T-cell (primary cell): ENCODE measurements around the gene TMEM187. TPM values are rescaled to one million over a fixed set of nuclear protein-coding genes. Genes with fewer than 3 reads are reported as not detected.

Source experiments
- ATAC-seq, 4 experiments: fragments of 200-7000 bp in 3 of 4; fragments of 150-1000 bp in 1 of 4; cut with Tn5 transposase; replicated peaks in 1 of 4; 1 replicate in 3 of 4; 2 replicates in 1 of 4; pipeline ENCODE4 v1.10.0; 2021; ENCODE audit warnings: moderate library complexity in 3 of 4, mild to moderate bottlenecking in 2 of 4, moderate number of reproducible peaks in 1 of 4
- CTCF ChIA-PET, 2 donors: fragments of 300-600 bp; sonication (Branson Sonifier 250); formaldehyde crosslinking; loops; one replicate each; lab custom pipeline; 2022; ENCODE audit warnings: antibody characterized with exemption in 2 of 2; lab: Charles Lee
- POLR2A ChIA-PET, 2 donors: fragments of 300-600 bp; sonication (Branson Sonifier 250); formaldehyde crosslinking; loops; one replicate each; lab custom pipeline; 2022; ENCODE audit warnings: antibody characterized with exemption in 2 of 2; lab: Charles Lee
- DNase-seq, 35 experiments: peaks; one replicate each; pipeline versions ENCODE4 v3.0.0 to v3.0.0-alpha.2; 2013 to 2023
- H3K27ac ChIP-seq: one replicate; pipeline ENCODE4 v1.5.1; 2013; ENCODE audit warnings: low read length
- H3K27me3 ChIP-seq, 2 experiments: replicated peaks in 1 of 2; 1 replicate in 1 of 2; 2 replicates in 1 of 2; pipeline versions ENCODE4 v1.6.1 to v1.7.0; 2013; ENCODE audit warnings: low read length in 1 of 2, mixed read lengths in 1 of 2; ENCODE audit not compliant: control insufficient read depth in 2 of 2, insufficient read depth in 2 of 2; ENCODE audit errors: extremely low read depth in 1 of 2
- H3K36me3 ChIP-seq, 2 donors: 1 replicate in 1 of 2; 2 replicates in 1 of 2; pipeline versions ENCODE4 v1.6.1 to v1.7.0; 2013; ENCODE audit warnings: low read length in 1 of 2; ENCODE audit not compliant: control insufficient read depth in 2 of 2, insufficient read depth in 1 of 2; ENCODE audit errors: extremely low read depth in 1 of 2
- H3K4me1 ChIP-seq, 2 experiments: 1 replicate in 1 of 2; 2 replicates in 1 of 2; pipeline versions ENCODE4 v1.6.1 to v1.7.0; 2013; ENCODE audit warnings: low read length in 2 of 2, mixed read lengths in 1 of 2; ENCODE audit not compliant: insufficient read depth in 2 of 2, control insufficient read depth in 1 of 2; ENCODE audit errors: extremely low read depth in 1 of 2
- H3K4me3 ChIP-seq, 2 donors: 1 replicate in 1 of 2; 2 replicates in 1 of 2; pipeline versions ENCODE4 v1.5.1 to v1.7.0; 2013; ENCODE audit warnings: mild to moderate bottlenecking in 2 of 2, low read length in 1 of 2, moderate library complexity in 1 of 2; ENCODE audit not compliant: control insufficient read depth in 1 of 2; ENCODE audit errors: extremely low read depth in 1 of 2
- H3K9me3 ChIP-seq: 2 replicates; pipeline ENCODE4 v1.7.0; 2013
- H3K27ac Mint-ChIP-seq, 2 donors: one replicate each; pipeline ENCODE4 v1.8.0; 2020 to 2021; ENCODE audit warnings: mild to moderate bottlenecking in 2 of 2, mixed read lengths in 2 of 2
- H3K27me3 Mint-ChIP-seq, 2 donors: one replicate each; pipeline ENCODE4 v1.8.0; 2021 to 2022; ENCODE audit warnings: mixed read lengths in 2 of 2
- H3K36me3 Mint-ChIP-seq: one replicate; pipeline ENCODE4 v1.8.0; 2021; ENCODE audit warnings: mixed read lengths
- H3K4me1 Mint-ChIP-seq, 3 donors: one replicate each; pipeline ENCODE4 v1.8.0; 2020 to 2022; ENCODE audit warnings: mixed read lengths in 3 of 3, mild to moderate bottlenecking in 1 of 3
- H3K4me3 Mint-ChIP-seq, 3 donors: one replicate each; pipeline ENCODE4 v1.8.0; 2020 to 2022; ENCODE audit warnings: mild to moderate bottlenecking in 3 of 3, mixed read lengths in 3 of 3, moderate library complexity in 3 of 3
- H3K9me3 Mint-ChIP-seq, 3 donors: one replicate each; pipeline ENCODE4 v1.8.0; 2020 to 2022; ENCODE audit warnings: mixed read lengths in 3 of 3
- WGBS: methylation state at CpG from one replicate; pipeline ENCODE4 v1.1.5; 2013; ENCODE audit warnings: missing lambda C conversion rate; ENCODE audit not compliant: insufficient coverage; 5-methylcytosine and 5-hydroxymethylcytosine counted together
- total RNA-seq, 35 experiments: library from RNA in 6 of 35; stranded (reverse) in 6 of 35; fragments of 120-200 nt in 1 of 35; gene quantifications; one replicate each; pipeline versions ENCODE4 v1.2.1 to v1.2.4 and lab custom pipeline; 2013 to 2026

The TMEM187 gene
- total RNA-seq, 5 donors from 2014 or later (not counting 1 experiment from before 2014, with no cell fraction given): 4.0 to 16.9 (median 14.1) TPM

GRCh38 chrX:154016366-154017076, 44.0 kb downstream of the TMEM187 start:
- H3K36me3 Mint-ChIP-seq: peaks cover 3% of the 10 kb centered on the region
- DNase-seq (no peak), ATAC-seq (no peak)
- Histone ChIP-seq H3K27me3 (no peaks in the 10 kb centered on the region), H3K9me3 (no peaks in the 10 kb centered on the region), H3K27ac (no peak overlapping the region), H3K4me1 (peaks cover 0 to 57% of the 10 kb centered on the region in 2 experiments), H3K4me3 (no peak overlapping the region), H3K36me3 (peaks cover 6 to 32% of the 10 kb centered on the region in 2 donors)
- no peak overlapping the region for H3K27ac Mint-ChIP-seq
- peaks cover 5 to 28% (median 25%) of the 10 kb centered on the region in 3 donors for H3K4me1 Mint-ChIP-seq
- H3K4me3 Mint-ChIP-seq: no peak overlapping the region
- ChIA-PET POLR2A (no interaction called here), CTCF (no interaction called here)
- peaks cover 0 to 4% of the 10 kb centered on the region in 2 donors for H3K27me3 Mint-ChIP-seq
- WGBS: 93% methylated on average over 15 of the region's 24 CpGs
- no peaks in the 10 kb centered on the region for H3K9me3 Mint-ChIP-seq

GRCh38 chrX:154017766-154018517, 45.4 kb downstream of the TMEM187 start:
- Mint-ChIP-seq H3K27ac (peak overlapping the region; percentile 89 to 93), H3K4me3 (peak overlapping the region; percentile 77 to 84 (median 84)), H3K36me3 (peaks cover 3% of the 10 kb centered on the region), H3K27me3 (peaks cover 0 to 5% of the 10 kb centered on the region in 2 donors), H3K4me1 (peaks cover 5 to 30% (median 27%) of the 10 kb centered on the region in 3 donors), H3K9me3 (no peaks in the 10 kb centered on the region)
- ATAC-seq: no peak
- H3K27me3 ChIP-seq: no peaks in the 10 kb centered on the region
- peak overlapping the region; percentile 68 for H3K27ac ChIP-seq
- no peak for DNase-seq
- WGBS: 79% methylated on average over 11 of the region's 26 CpGs
- peaks cover 0 to 57% of the 10 kb centered on the region in 2 experiments for H3K4me1 ChIP-seq
- CTCF ChIA-PET: interaction anchor here in 1 of 2 donors (0.6 kb wide), 1 partner anchor 41 kb away, joined by 3 read pairs; no protein-coding TSS in a partner anchor
- peak overlapping the region in 1 of 2 donors; percentile 55 for H3K4me3 ChIP-seq
- peaks cover 2 to 26% of the 10 kb centered on the region in 2 donors for H3K36me3 ChIP-seq
- POLR2A ChIA-PET: no interaction called here
- H3K9me3 ChIP-seq: no peaks in the 10 kb centered on the region

GRCh38 chrX:154018518-154019060, 46.0 kb downstream of the TMEM187 start:
- Mint-ChIP-seq H3K4me3 (peak overlapping the region; percentile 77 to 84 (median 84)), H3K27me3 (peaks cover 0 to 8% of the 10 kb centered on the region in 2 donors), H3K4me1 (peaks cover 5 to 28% (median 27%) of the 10 kb centered on the region in 3 donors), H3K9me3 (no peaks in the 10 kb centered on the region), H3K36me3 (peaks cover 3% of the 10 kb centered on the region), H3K27ac (peak overlapping the region; percentile 89 to 93)
- Histone ChIP-seq H3K4me3 (peak overlapping the region; percentile 49 to 55), H3K9me3 (no peaks in the 10 kb centered on the region), H3K36me3 (peaks cover 2 to 20% of the 10 kb centered on the region in 2 donors), H3K27me3 (no peaks in the 10 kb centered on the region), H3K27ac (peak overlapping the region; percentile 68), H3K4me1 (peaks cover 0 to 51% of the 10 kb centered on the region in 2 experiments)
- 0% methylated on average over 1 of the region's 15 CpGs for WGBS
- CTCF ChIA-PET: interaction anchor here in 1 of 2 donors (0.6 kb wide), 1 partner anchor 41 kb away, joined by 3 read pairs; no protein-coding TSS in a partner anchor
- POLR2A ChIA-PET: no interaction called here
- ATAC-seq: no peak
- no peak for DNase-seq

- H3K4me1 Mint-ChIP-seq: peaks cover 5 to 27% (median 26%) of the 10 kb centered on the region in 3 donors
- 0% methylated on average over 34 of the region's 45 CpGs for WGBS
- peak overlapping the region; percentile 89 to 93 for H3K27ac Mint-ChIP-seq
- no peaks in the 10 kb centered on the region for H3K9me3 Mint-ChIP-seq
- peak overlapping the region; percentile 77 to 84 (median 84) for H3K4me3 Mint-ChIP-seq
- peaks cover 3% of the 10 kb centered on the region for H3K36me3 Mint-ChIP-seq
- peaks cover 0 to 8% of the 10 kb centered on the region in 2 donors for H3K27me3 Mint-ChIP-seq
- peak overlapping the region; percentile 49 to 55 for H3K4me3 ChIP-seq
- DNase-seq: peak in 4 of 35 experiments; percentile 10 to 33 (median 16)
- ChIA-PET CTCF (interaction anchor here in 1 of 2 donors (0.8 kb wide), 1 partner anchor 116 kb away, joined by 3 read pairs; no protein-coding TSS in a partner anchor), POLR2A (no interaction called here)
- peaks cover 2 to 20% of the 10 kb centered on the region in 2 donors for H3K36me3 ChIP-seq
- H3K27me3 ChIP-seq: no peaks in the 10 kb centered on the region
- peak overlapping the region; percentile 68 for H3K27ac ChIP-seq
- peak; percentile 9 to 22 (median 16) for ATAC-seq
- no peaks in the 10 kb centered on the region for H3K9me3 ChIP-seq
- H3K4me1 ChIP-seq: peaks cover 0 to 46% of the 10 kb centered on the region in 2 experiments
These were observed 46.6 kb downstream of the TMEM187 start for GRCh38 chrX:154019061-154019621.

GRCh38 chrX:154019633-154020528, 47.3 kb downstream of the TMEM187 start, which contains the start of gene IRAK1:
Gene IRAK1, minus strand, starts transcription at chrX:154019902. Its CDS starts 90 bp downstream, at chrX:154019812.
- H3K4me3 ChIP-seq: peak within 1 kb of the TSS; percentile 49 to 55
- peaks cover 2 to 20% of the 10 kb centered on the region in 2 donors for H3K36me3 ChIP-seq
- Mint-ChIP-seq H3K9me3 (no peaks in the 10 kb centered on the region), H3K27me3 (peaks cover 0 to 8% of the 10 kb centered on the region in 2 donors), H3K27ac (peak within 1 kb of the TSS; percentile 92 to 94), H3K36me3 (peaks cover 3% of the 10 kb centered on the region), H3K4me1 (peaks cover 5 to 23% (median 22%) of the 10 kb centered on the region in 3 donors), H3K4me3 (peak within 1 kb of the TSS; percentile 80 to 88 (median 87))
- H3K27ac ChIP-seq: peak within 1 kb of the TSS; percentile 74
- H3K27me3 ChIP-seq: no peaks in the 10 kb centered on the region
- ATAC-seq: peak; percentile 80 to 83 (median 81)
- DNase-seq: peak in 25 of 35 experiments; percentile 13 to 70 (median 26)
- 0% methylated on average over 71 of the region's 99 CpGs for WGBS
- ChIA-PET POLR2A (no interaction called here), CTCF (interaction anchor here (0.5 to 0.8 kb wide), 3 partner anchors 20 to 116 kb away, joined by 3 to 11 read pairs (median 3); no protein-coding TSS in a partner anchor)
- peaks cover 0 to 46% of the 10 kb centered on the region in 2 experiments for H3K4me1 ChIP-seq
- no peaks in the 10 kb centered on the region for H3K9me3 ChIP-seq
